Ishikawa (cell line): Measurements from ENCODE around the gene HAUS2.

Source experiments
- CEBPB ChIP-seq: IDR thresholded peaks from 2 replicates; pipeline ENCODE4 v1.6.1; 2012
- CREB1 ChIP-seq: IDR thresholded peaks from 2 replicates; pipeline ENCODE4 v1.6.1; 2012; ENCODE audit warnings: low read depth
- EGR1 ChIP-seq: IDR thresholded peaks from 2 replicates; pipeline ENCODE4 v1.6.1; 2012
- EP300 ChIP-seq: IDR thresholded peaks from 2 replicates; pipeline ENCODE4 v1.6.1; 2012; ENCODE audit warnings: borderline replicate concordance
- FOXM1 ChIP-seq: IDR thresholded peaks from 2 replicates; pipeline ENCODE4 v1.6.1; 2012; ENCODE audit warnings: low read depth, borderline replicate concordance
- MAX ChIP-seq: IDR thresholded peaks from 2 replicates; pipeline ENCODE4 v1.6.1; 2012
- NFIC ChIP-seq: IDR thresholded peaks from 2 replicates; pipeline ENCODE4 v1.6.1; 2012
- RAD21 ChIP-seq: IDR thresholded peaks from 2 replicates; pipeline ENCODE4 v1.6.1; 2012; ENCODE audit warnings: low read depth
- REST ChIP-seq: IDR thresholded peaks from 2 replicates; pipeline ENCODE4 v1.6.1; 2012; ENCODE audit warnings: low read depth, mild to moderate bottlenecking
- TAF1 ChIP-seq: IDR thresholded peaks from 2 replicates; pipeline ENCODE4 v1.6.1; 2012; ENCODE audit warnings: low read depth, mild to moderate bottlenecking
- TCF12 ChIP-seq: IDR thresholded peaks from 2 replicates; pipeline ENCODE4 v1.6.1; 2012; ENCODE audit warnings: low read depth
- TEAD4 ChIP-seq: IDR thresholded peaks from 2 replicates; pipeline ENCODE4 v1.6.1; 2012
- USF1 ChIP-seq: IDR thresholded peaks from 2 replicates; pipeline ENCODE4 v1.6.1; 2012
- YY1 ChIP-seq: IDR thresholded peaks from 2 replicates; pipeline ENCODE4 v1.6.1; 2012; ENCODE audit warnings: low read depth
- ZBTB7A ChIP-seq: IDR thresholded peaks from 2 replicates; pipeline ENCODE4 v1.6.1; 2012; ENCODE audit warnings: low read depth

HAUS2 gene

DNA sequence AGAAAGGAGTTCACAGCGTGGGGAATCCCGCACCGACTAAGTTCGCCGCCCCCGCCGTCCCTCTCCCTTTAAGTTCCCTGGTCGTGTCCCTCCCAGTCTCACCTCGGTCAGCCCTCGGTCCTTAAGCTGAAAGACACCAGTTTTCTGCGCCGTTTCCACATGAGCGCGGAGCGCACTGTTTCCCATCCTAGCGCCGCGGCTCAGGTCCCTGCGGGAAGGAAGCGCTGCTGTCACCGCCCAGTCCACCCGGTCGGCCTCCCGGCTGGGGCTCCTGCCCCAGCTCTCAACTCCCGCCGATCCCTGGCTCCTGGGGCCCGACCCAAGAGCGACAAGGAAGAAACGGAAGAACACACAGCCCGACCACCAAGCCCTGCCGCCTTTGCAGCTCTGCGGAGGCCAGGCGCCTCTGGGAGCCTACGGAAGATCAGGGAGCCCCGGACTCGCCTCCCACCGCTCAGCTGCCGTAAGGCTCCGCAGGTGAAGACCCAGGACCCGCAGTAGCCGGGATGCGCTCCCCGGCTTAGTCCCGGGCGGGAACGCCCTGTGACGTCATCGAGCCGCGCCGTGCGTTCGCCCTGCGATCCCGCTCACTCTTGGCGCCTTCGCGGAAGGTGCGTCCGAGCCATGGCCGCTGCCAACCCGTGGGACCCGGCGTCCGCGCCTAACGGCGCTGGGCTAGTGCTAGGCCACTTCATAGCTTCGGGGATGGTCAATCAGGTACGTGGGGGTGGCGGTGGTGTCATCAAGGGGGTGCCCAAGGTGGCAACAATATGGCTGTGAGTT, at the start of gene HAUS2, which contains the start of gene LRRC57:
Gene HAUS2 (plus strand): TSS at position 590 of the 783 bp plus-strand sequence. CDS start 35 bp downstream, at position 625.
Gene LRRC57 (minus strand): TSS at position 545 of the 783 bp plus-strand sequence. CDS start 359 bp downstream, at position 186.
- TF ChIP-seq USF1 = 0 out of 2 replicates have a peak, but pooled peaks have one; percentile 6
- TF ChIP-seq ZBTB7A = no peak
- TF ChIP-seq EGR1 = no peak
- TF ChIP-seq REST = no peak
- peak; percentile 82 for TF ChIP-seq TAF1
- TF ChIP-seq NFIC = no peak
- TF ChIP-seq CEBPB = no peak
- TF ChIP-seq CREB1 = peak; percentile 92
- no peak for TF ChIP-seq EP300
- TF ChIP-seq MAX = peak; percentile 74
- TF ChIP-seq TEAD4 = 0 out of 2 replicates have a peak, but pooled peaks have one; percentile 37
- peak; percentile 47 for TF ChIP-seq TCF12
- no peak for TF ChIP-seq RAD21
- TF ChIP-seq FOXM1 = no peak
- peak; percentile 89 for TF ChIP-seq YY1

DNA sequence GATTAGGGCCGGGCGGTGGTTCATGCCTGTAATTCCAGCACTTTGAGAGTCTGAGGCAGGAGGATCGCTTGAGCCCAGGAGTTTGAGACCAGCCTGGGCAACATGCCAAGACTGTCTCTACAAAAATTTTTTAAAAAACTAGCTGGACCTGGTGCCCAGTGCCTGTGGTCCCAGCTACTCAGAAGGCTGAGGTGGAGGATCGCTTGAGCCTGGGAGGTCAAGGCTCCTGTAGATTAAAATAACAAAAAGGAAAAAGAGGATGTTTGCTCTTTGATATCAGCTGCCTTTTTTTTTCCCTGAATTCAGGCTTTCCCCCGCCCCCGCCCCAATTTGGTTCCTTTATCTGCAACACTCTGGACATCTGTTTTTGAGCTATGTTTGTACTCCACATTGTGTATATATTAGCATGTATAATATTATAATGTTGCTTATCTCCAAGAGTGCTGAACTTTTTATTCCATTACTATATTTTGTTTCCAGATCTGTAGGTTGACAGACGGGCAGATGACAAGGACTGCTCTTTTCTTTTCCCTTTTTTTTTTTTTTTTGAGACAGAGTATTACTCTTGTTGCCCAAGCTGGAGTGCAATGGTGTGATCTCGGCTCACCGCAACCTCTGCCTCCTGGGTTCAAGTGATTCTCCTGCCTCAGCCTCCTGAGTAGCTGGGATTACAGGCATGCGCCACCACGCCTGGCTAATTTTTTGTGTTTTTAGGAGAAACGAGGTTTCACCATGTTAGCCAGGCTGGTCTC, 48.6 kb upstream of the HAUS2 start:
- TF ChIP-seq FOXM1 (no peak), REST (no peak), EGR1 (no peak), ZBTB7A (no peak), YY1 (no peak), TCF12 (no peak), NFIC (no peak), TAF1 (no peak), TEAD4 (no peak), CREB1 (no peak)

- TF ChIP-seq TEAD4 (no peak), TAF1 (no peak), ZBTB7A (no peak), YY1 (no peak), FOXM1 (no peak), TCF12 (no peak), EP300 (no peak), USF1 (no peak), REST (no peak), MAX (no peak), CEBPB (no peak), NFIC (no peak), RAD21 (no peak), EGR1 (no peak), CREB1 (no peak)
Measured at GRCh38 chr15:42502477-42502876, 46.2 kb upstream of the HAUS2 start.
